Right atrium auricular region (tissue), 2 donors: ENCODE results near the gene MOV10. TPM values are rescaled to one million over a fixed set of nuclear protein-coding genes. Genes with fewer than 3 reads are reported as not detected.

Experiments used
- DNase-seq: peaks from one replicate; pipeline ENCODE4 v3.0.0-alpha.2; 2019; ENCODE audit warnings: low spot score
- H3K27ac ChIP-seq, 2 donors: fragments of 200-600 bp; sonication (generic); 1 replicate in 1 of 2; 2 replicates in 1 of 2; pipeline ENCODE4 v1.5.1; 2016 to 2019
- H3K27me3 ChIP-seq, 2 donors: fragments of 200-600 bp; sonication (generic); one replicate each; pipeline versions ENCODE4 v1.5.1 to v1.6.0; 2017 to 2019
- H3K36me3 ChIP-seq: fragments of 200-600 bp; sonication (generic); one replicate; pipeline ENCODE4 v1.5.1; 2016
- H3K4me1 ChIP-seq, 2 donors: fragments of 200-600 bp; sonication (generic); one replicate each; pipeline versions ENCODE4 v1.5.1 to v1.6.0; 2017 to 2019
- H3K4me3 ChIP-seq, 2 donors: fragments of 200-600 bp; sonication (generic); 1 replicate in 1 of 2; 2 replicates in 1 of 2; pipeline ENCODE4 v1.5.1; 2017 to 2019; ENCODE audit warnings: mild to moderate bottlenecking in 1 of 2, moderate library complexity in 1 of 2
- H3K9me3 ChIP-seq, 2 donors: fragments of 200-600 bp; sonication (generic); one replicate each; pipeline ENCODE4 v1.5.1; 2019
- CTCF ChIP-seq, 2 donors: fragments of 200-600 bp; sonication (generic); IDR thresholded peaks; one replicate each; pipeline ENCODE4 v1.5.1; 2019; ENCODE audit warnings: antibody characterized with exemption in 2 of 2
- total RNA-seq, 2 donors: library from RNA; depleted of rRNA; stranded (reverse); fragments of >200 nt; gene quantifications; one replicate each; pipeline ENCODE4 v1.1.0, GENCODE V29; 2016

Gene MOV10
- total RNA-seq, 2 donors from 2014 or later = 10.5 to 11.4 TPM

GRCh38 chr1:112633628-112634027, 40.8 kb upstream of the MOV10 start:
- H3K4me1 ChIP-seq = peaks cover 0 to 40% of the 10 kb centered on the region in 2 donors
- no peak overlapping the region for H3K27ac ChIP-seq
- TF ChIP-seq CTCF (IDR thresholded peaks at IDR 0.05) = no peak

GRCh38 chr1:112634367-112634766, 40.1 kb upstream of the MOV10 start:
- Histone ChIP-seq H3K36me3 (peaks cover 7% of the 10 kb centered on the region), H3K4me1 (peaks cover 0 to 39% of the 10 kb centered on the region in 2 donors)
- TF ChIP-seq CTCF (IDR thresholded peaks at IDR 0.05) = no peak

More at GRCh38 chr1:112633628-112634027, 40.8 kb upstream of the MOV10 start:
- no peaks in the 10 kb centered on the region for H3K27me3 ChIP-seq
- H3K4me3 ChIP-seq = no peak overlapping the region
- no peak for DNase-seq
- H3K36me3 ChIP-seq = peaks cover 7% of the 10 kb centered on the region
- no peaks in the 10 kb centered on the region for H3K9me3 ChIP-seq

GRCh38 chr1:112636056-112636455, 38.4 kb upstream of the MOV10 start:
- Histone ChIP-seq H3K27me3 (no peaks in the 10 kb centered on the region), H3K4me1 (peaks cover 0 to 39% of the 10 kb centered on the region in 2 donors), H3K4me3 (no peak overlapping the region), H3K27ac (no peak overlapping the region), H3K36me3 (no peaks in the 10 kb centered on the region), H3K9me3 (no peaks in the 10 kb centered on the region)
- TF ChIP-seq CTCF (IDR thresholded peaks at IDR 0.05) = no peak
- DNase-seq = no peak

More at GRCh38 chr1:112634367-112634766, 40.1 kb upstream of the MOV10 start:
- no peaks in the 10 kb centered on the region for H3K9me3 ChIP-seq
- no peak for DNase-seq
- no peak overlapping the region for H3K27ac ChIP-seq
- H3K27me3 ChIP-seq = no peaks in the 10 kb centered on the region
- H3K4me3 ChIP-seq = no peak overlapping the region

- Histone ChIP-seq H3K4me3 (no peak overlapping the region), H3K27me3 (no peaks in the 10 kb centered on the region), H3K36me3 (no peaks in the 10 kb centered on the region), H3K27ac (no peak overlapping the region), H3K4me1 (peaks cover 0 to 38% of the 10 kb centered on the region in 2 donors), H3K9me3 (no peaks in the 10 kb centered on the region)
- no peak for TF ChIP-seq CTCF (IDR thresholded peaks at IDR 0.05)
- DNase-seq = no peak
Observed at GRCh38 chr1:112636597-112637253, 37.7 kb upstream of the MOV10 start.

- no peak overlapping the region for H3K4me3 ChIP-seq
- TF ChIP-seq CTCF (IDR thresholded peaks at IDR 0.05) = no peak
- no peaks in the 10 kb centered on the region for H3K27me3 ChIP-seq
- no peaks in the 10 kb centered on the region for H3K36me3 ChIP-seq
- H3K4me1 ChIP-seq = peaks cover 0 to 31% of the 10 kb centered on the region in 2 donors
- DNase-seq = no peak
- no peak overlapping the region for H3K27ac ChIP-seq
- H3K9me3 ChIP-seq = no peaks in the 10 kb centered on the region
Observed at GRCh38 chr1:112637254-112638109, 37.0 kb upstream of the MOV10 start.
